GM21526 (cell line): Measurements from ENCODE around the gene TBC1D1.

Source experiments
- ATAC-seq: cut with Tn5 transposase; IDR thresholded peaks from one replicate; pipeline ENCODE4 v1.9.1; 2021; ENCODE audit warnings: moderate library complexity; ENCODE audit not compliant: unreplicated experiment, low FRiP score

The TBC1D1 gene

GRCh38 chr4:38069271-38069760 is 178.4 kb downstream of the TBC1D1 start:
- no peak for ATAC-seq

- ATAC-seq = no peak
Measured at GRCh38 chr4:38071801-38072431, 181.0 kb downstream of the TBC1D1 start.

- ATAC-seq = no peak
Measured at GRCh38 chr4:38072578-38072977, 181.7 kb downstream of the TBC1D1 start.

GRCh38 chr4:38073596-38074234 is 182.8 kb downstream of the TBC1D1 start:
- ATAC-seq = no peak

GRCh38 chr4:38075370-38076152 is 184.7 kb downstream of the TBC1D1 start:
- ATAC-seq = no peak

- no peak for ATAC-seq
Measured at GRCh38 chr4:38076153-38076669, 185.3 kb downstream of the TBC1D1 start.

- no peak for ATAC-seq
Measured at GRCh38 chr4:38077791-38078489, 187.1 kb downstream of the TBC1D1 start.

- ATAC-seq = no peak
Measured at GRCh38 chr4:38078590-38079421, 187.9 kb downstream of the TBC1D1 start.

GRCh38 chr4:38080061-38080974 is 189.4 kb downstream of the TBC1D1 start:
- ATAC-seq = no peak

- no peak for ATAC-seq
Measured at GRCh38 chr4:38082021-38082420, 191.1 kb downstream of the TBC1D1 start.

- ATAC-seq = no peak
Measured at GRCh38 chr4:38082424-38083385, 191.8 kb downstream of the TBC1D1 start.

GRCh38 chr4:38084877-38085711 is 194.2 kb downstream of the TBC1D1 start:
- ATAC-seq = no peak

- ATAC-seq = no peak
Measured at GRCh38 chr4:38085751-38086150, 194.9 kb downstream of the TBC1D1 start.

- ATAC-seq = no peak
Measured at GRCh38 chr4:38086151-38086848, 195.4 kb downstream of the TBC1D1 start.

GRCh38 chr4:38086849-38087226 is 196.0 kb downstream of the TBC1D1 start:
- ATAC-seq = no peak

- ATAC-seq = no peak
Measured at GRCh38 chr4:38088321-38088720, 197.4 kb downstream of the TBC1D1 start.
